GM12891 (cell line): ENCODE results near the gene SPAAR.
"Not testable (repeated sequence)": the region's sequence is repeated elsewhere in the genome, so short reads cannot be mapped to it uniquely, and the experiment has no call there.

Experiments
- DNase-seq: peaks from one replicate; pipeline ENCODE4 v3.0.0; 2011; ENCODE audit warnings: low spot score; ENCODE audit not compliant: insufficient read length
- FAIRE-seq: peaks from 2 replicates; lab custom pipeline; 2011; peaks lifted over from hg19 to GRCh38; lab: Jason Lieb, UNC
- PAX5 ChIP-seq: IDR thresholded peaks from 2 replicates; pipeline ENCODE4 v1.6.1; 2011; ENCODE audit warnings: low read length, moderate library complexity, mild to moderate bottlenecking; ENCODE audit not compliant: insufficient read depth, severe bottlenecking
- POLR2A ChIP-seq: IDR thresholded peaks from 2 replicates; pipeline ENCODE4 v1.6.1; 2011; ENCODE audit warnings: low read depth, low read length, control low read depth
- POLR2AphosphoS5 ChIP-seq: IDR thresholded peaks from 2 replicates; pipeline ENCODE4 v1.6.1; 2011; ENCODE audit warnings: low read depth, low read length, control low read depth
- POU2F2 ChIP-seq: IDR thresholded peaks from 2 replicates; pipeline ENCODE4 v1.6.1; 2011; ENCODE audit warnings: low read depth, mild to moderate bottlenecking, control low read depth, low read length, moderate library complexity
- SPI1 ChIP-seq: IDR thresholded peaks from 2 replicates; pipeline ENCODE4 v1.6.1; 2011; ENCODE audit warnings: low read depth, low read length, control low read depth
- TAF1 ChIP-seq: IDR thresholded peaks from 2 replicates; pipeline ENCODE4 v1.6.1; 2011; ENCODE audit warnings: low read depth, low read length, control low read depth

Gene SPAAR

DNA sequence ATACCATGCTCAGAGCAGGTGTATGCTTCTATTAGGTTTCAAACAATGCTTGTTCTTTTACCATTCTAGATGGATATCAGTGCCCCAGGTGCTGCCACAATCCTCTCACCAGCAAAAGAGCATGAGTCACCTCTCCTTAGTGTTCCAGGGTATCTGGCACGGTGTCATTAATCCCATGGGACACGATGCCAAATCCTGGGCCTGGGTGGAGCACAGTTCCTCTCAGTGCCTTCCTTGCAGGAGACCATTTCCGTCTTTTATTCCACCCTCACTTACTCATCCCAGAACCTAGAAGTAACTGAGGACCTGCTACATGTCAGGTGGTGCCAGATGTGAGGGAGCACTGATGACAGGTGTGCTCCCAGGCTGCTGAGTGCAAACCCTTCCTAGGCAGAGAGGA lies 37.7 kb upstream of the SPAAR start:
- FAIRE-seq (no peak), DNase-seq (no peak)
- TF ChIP-seq POU2F2 (no peak), SPI1 (no peak), POLR2AphosphoS5 (no peak), TAF1 (no peak)

DNA sequence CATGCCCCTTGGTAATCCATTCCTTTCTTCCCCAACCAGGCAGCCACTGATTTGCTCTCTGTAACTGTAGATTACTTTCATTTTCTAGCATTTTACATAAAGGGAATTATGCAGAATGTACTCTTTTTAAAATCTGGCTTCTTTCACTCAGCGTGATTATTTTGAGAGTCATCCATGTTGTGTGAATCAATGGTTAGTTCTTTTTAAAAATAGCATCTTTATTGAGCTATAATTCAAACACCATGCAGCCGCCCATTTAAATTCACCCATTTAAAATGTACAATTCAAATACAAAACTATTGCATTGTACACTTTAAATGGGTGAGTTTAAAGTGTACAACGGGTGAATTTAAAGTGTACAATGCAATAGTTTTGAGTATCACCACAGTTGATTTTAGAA lies 36.8 kb upstream of the SPAAR start:
- no peak for TF ChIP-seq POLR2A
- no peak for TF ChIP-seq POU2F2
- no peak for TF ChIP-seq SPI1
- no peak for TF ChIP-seq PAX5
- no peak for TF ChIP-seq TAF1
- no peak for TF ChIP-seq POLR2AphosphoS5
- FAIRE-seq (no peak), DNase-seq (no peak)

DNA sequence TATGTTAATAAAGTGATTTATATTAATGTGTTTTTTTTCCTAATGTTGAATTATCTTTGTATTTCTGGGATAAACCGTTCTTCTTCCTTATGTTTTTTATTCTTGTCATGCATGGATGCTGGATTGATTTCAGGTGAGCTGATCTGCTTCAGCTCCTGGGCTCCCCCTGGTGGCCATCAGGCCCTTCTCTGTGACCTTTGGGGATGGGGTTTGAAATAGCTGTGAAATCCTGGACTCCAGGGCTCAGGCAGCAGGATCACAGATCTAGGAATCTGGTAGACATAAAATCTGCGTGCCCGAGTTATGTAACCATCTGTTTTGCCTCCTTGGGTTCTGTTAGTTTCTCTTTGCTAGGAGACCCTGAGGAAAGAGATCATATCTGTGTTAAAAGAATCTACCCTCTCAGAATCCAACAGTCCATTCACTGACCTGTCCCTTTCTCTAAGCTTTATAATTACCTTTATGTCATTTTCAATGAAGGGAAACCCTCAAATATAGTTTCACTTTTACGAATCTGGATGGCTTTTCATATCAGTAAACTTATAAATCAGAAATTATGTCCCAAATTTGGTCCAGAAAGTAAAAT lies 26.9 kb upstream of the SPAAR start:
- TF ChIP-seq SPI1 (no peak), PAX5 (no peak), POLR2AphosphoS5 (no peak), POU2F2 (no peak)
- peak; percentile 82 for FAIRE-seq
- DNase-seq = peak; percentile 44

DNA sequence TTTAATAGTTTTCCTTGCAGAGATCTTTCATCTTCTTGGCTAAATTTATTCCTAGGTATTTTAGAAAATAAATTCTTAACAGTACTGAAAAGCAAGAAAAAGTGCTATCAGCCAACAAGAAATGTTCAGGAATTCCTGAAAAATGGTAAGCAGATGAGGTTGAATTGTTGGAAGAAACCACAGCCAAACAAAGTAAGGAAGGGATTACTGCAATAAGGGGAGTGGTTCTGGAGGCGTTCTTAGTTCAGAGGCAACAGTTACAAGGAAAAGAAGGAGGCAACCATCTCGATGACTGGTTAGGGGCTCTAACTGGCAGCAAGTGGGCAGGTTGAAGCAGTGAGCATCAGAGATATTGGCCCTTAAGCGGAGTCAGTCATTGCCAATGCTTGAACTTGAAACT lies 26.3 kb upstream of the SPAAR start:
- no peak for DNase-seq
- no peak for TF ChIP-seq POLR2AphosphoS5
- TF ChIP-seq TAF1 = no peak
- TF ChIP-seq POLR2A = no peak
- TF ChIP-seq PAX5 = no peak
- TF ChIP-seq SPI1 = no peak
- no peak for TF ChIP-seq POU2F2
- FAIRE-seq = no peak

DNA sequence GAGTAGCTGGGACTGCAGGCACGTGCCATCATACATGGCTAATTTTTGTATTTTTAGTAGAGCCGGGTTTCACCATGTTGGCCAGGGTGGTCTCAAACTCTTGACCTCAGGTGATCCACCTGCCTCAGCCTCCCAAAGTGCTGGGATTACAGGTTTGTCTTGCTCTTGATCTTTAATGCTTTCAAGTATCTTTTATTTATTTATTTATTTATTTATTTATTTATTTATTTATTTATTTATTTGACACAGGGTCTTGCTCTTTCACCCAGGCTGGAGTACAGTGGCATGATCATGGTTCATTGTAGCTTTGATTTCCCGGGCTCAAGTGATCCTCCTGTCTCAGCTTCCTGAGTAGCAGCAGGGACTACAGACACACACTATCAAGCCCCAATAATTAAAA lies 24.4 kb upstream of the SPAAR start:
- FAIRE-seq = not testable (repeated sequence)

DNA sequence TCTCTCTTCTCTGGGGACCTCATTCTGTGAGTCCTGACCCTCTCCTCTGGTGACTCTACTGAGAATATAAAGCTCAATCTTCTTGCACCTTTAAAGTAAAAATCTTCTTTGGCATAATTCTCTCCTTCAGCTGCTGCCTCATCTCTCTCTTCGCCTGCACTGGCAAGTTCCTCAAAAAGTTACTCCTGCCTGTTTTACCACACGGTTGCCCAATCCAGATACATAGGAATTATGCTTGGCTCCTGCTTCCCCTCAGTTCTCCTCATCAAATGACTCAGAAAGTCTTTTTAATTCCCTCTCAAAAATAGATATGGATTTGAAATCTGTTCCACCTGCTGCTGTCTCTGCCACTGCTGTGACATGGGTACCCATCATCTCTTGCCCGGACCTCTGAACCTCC lies 17.6 kb upstream of the SPAAR start:
- no peak for DNase-seq
- TF ChIP-seq POU2F2 = no peak
- no peak for TF ChIP-seq POLR2A
- no peak for TF ChIP-seq PAX5
- TF ChIP-seq SPI1 = no peak
- TF ChIP-seq TAF1 = no peak
- no peak for TF ChIP-seq POLR2AphosphoS5
- no peak for FAIRE-seq

More for the DNA sequence above, 24.4 kb upstream of the SPAAR start:
- DNase-seq = not testable (repeated sequence)

DNA sequence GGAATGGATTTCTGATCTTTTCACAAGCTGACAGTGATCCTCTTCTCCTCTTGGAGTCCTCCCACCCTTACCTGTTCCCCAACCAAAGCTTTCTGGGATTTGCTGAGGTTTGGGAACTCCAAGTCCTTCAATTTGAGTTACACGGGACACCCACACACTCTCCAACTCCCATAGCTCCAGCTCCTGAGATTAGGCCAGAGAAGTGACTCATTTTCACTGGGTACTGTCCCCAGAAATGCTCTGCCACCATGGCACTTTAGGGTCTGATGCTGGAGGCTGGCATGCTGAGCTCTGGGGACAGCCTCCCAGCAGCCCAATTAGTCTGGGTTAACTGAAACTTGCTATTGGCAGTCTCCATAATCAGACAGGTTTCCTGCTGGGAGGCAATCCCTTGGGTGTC lies 17.2 kb upstream of the SPAAR start:
- no peak for DNase-seq
- no peak for FAIRE-seq
- no peak for TF ChIP-seq SPI1
- TF ChIP-seq PAX5 = no peak
- no peak for TF ChIP-seq POU2F2
- no peak for TF ChIP-seq POLR2AphosphoS5
- no peak for TF ChIP-seq POLR2A

DNA sequence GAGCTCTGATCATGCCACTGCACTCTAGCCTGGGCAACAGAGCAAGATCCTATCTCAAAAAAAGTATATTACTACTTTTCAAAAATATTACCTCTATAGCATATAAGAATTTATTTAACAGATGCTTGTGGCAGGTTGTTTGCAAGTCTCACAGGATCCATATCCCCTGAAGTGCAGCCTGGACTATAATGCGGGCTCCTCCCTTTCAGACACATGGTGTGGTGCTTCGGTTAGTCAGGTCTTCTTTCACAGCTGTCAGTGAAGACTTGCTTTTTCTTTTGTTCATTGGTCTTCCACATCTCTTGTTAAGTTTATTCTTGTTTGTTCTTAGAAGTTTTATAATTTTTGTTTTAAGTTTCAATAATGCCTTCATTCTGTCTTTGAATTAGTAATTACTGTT lies 12.7 kb upstream of the SPAAR start:
- DNase-seq = no peak
- no peak for FAIRE-seq
- TF ChIP-seq TAF1 = no peak
- TF ChIP-seq PAX5 = no peak
- no peak for TF ChIP-seq POU2F2
- no peak for TF ChIP-seq POLR2AphosphoS5
- no peak for TF ChIP-seq SPI1
- no peak for TF ChIP-seq POLR2A

DNA sequence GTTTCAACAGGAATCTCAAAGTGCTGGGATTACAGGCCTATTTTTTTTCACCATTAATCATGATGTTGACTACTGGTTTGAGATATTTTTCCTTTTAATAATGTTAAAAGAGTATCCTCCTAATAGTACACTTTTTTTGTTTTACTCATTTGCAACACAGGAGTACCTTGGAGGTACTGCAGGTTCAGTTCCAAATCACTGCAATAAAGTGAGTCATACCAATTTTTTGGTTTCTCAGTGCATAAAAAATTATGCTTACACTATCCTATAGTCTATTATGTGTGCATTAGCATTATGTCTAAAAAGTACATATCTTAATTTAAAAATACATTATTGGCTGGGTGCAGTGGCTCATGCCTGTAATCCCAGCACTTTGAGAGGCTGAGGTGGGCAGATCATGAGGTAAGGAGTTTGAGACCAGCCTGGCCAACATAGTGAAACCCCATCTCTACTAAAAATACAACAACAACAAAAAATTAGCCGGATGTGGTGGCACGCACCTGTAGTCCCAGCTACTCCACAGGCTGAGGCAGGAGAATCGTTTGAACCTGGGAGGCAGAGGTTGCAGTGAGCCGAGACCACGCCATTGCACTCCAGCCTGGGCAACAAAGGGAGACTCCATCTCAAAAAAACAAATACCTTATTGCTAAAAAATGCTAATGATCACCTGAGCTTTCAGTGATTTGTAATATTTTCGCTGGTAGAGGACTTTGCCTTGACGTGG lies 11.8 kb upstream of the SPAAR start:
- not testable (repeated sequence) for FAIRE-seq, DNase-seq

DNA sequence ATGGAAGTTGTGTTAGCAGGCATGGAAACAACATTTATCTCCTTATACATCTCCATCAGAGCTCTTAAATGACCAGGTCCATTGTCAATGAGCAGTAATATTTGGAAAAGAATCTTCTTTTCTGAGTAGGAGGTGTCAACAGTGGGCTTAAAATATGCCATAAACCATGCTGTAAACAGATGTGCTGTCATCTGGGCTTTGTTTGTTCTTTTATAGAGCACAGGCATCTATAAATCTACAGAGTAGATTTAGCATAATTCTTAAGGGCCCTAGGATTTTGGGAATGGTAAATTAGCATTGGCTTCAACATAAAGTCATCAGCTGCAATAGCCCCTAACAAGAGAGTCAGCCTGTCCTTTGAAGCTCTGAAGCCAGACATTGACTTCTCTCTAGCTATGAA lies 11.0 kb upstream of the SPAAR start:
- DNase-seq (no peak), FAIRE-seq (no peak)
- TF ChIP-seq POLR2A (no peak), PAX5 (no peak)

DNA sequence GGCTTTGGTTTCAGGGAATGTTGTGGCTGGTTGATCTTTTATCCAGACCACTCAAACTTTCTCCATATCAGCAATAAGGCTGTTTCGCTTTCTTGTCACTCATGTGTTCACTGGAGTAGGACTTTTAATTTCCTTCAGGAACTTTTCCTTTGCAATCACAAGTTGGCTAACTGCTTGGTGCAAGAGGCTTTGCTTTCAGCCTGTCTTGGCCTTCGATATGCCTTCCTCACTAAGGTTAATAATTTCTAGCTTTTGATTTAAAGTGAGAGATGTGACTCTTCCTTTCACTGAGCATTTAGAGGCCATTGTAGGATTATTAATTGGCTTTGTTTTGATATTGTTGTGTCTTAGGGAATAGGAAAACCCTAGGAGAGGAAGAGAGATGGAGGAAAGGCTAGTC lies 10.3 kb upstream of the SPAAR start:
- FAIRE-seq (no peak), DNase-seq (no peak)
- TF ChIP-seq SPI1 = no peak
- no peak for TF ChIP-seq POU2F2
- no peak for TF ChIP-seq PAX5
- no peak for TF ChIP-seq POLR2AphosphoS5
- TF ChIP-seq POLR2A = no peak
- TF ChIP-seq TAF1 = no peak
